NCI-H2196 (cell line): ENCODE measurements around the gene DEPDC1B.
"Not testable (repeated sequence)": the region's sequence is repeated elsewhere in the genome, so short reads cannot be mapped to it uniquely, and the experiment has no call there.

Experiments used
- DNase-seq: peaks from one replicate; lab custom pipeline; 2025; ENCODE audit not compliant: unreplicated experiment; lab: John Stamatoyannopoulos, UW

The DEPDC1B gene, protein sequence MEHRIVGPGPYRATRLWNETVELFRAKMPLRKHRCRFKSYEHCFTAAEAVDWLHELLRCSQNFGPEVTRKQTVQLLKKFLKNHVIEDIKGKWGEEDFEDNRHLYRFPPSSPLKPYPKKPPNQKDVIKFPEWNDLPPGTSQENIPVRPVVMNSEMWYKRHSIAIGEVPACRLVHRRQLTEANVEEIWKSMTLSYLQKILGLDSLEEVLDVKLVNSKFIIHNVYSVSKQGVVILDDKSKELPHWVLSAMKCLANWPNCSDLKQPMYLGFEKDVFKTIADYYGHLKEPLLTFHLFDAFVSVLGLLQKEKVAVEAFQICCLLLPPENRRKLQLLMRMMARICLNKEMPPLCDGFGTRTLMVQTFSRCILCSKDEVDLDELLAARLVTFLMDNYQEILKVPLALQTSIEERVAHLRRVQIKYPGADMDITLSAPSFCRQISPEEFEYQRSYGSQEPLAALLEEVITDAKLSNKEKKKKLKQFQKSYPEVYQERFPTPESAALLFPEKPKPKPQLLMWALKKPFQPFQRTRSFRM

DNA sequence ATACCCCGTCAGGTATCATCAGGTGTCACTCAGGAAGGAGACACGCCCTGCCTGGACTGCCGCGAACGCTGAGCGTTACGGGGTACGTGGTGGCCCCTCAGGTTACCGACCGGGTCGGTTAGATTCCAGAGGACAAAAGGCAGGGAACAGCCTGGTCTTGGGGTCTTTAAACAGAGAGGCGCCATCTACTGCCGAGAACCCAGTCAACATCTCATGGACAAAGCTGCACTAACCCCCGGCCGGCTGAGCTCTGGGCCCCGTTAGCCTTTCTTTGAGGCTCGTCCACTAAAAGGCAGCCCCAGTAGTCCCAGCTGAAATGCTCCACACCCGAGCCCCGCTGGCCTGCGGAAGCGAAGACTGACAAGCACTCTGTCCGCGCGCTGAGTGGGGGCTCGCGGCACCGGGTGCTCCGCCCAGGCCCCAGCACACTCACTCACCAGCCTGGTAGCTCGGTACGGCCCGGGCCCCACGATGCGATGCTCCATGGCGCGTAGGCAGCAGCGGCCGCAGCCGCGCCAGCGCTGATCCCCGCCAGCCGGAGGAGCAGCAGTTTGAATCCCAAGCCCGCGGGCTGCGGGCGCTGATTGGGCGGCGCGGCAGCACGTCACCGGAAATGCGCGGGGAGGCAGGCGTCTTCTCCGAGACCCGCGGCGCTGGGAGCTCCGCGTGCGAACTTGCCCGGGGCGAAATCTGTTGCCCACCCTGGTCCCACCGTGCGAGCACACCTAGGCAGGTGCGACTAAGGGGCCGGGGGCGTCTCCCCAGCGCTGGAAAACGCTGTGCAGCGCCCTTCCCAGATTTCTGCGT is at the start of gene DEPDC1B:
Gene DEPDC1B, minus strand, starts transcription at position 558 of the 807 bp plus-strand sequence. Its CDS starts 73 bp downstream, at position 485.
- peak; percentile 72 for DNase-seq

GRCh38 chr5:60744682-60745081 is 44.7 kb upstream of the DEPDC1B start:
- no peak for DNase-seq

DNA sequence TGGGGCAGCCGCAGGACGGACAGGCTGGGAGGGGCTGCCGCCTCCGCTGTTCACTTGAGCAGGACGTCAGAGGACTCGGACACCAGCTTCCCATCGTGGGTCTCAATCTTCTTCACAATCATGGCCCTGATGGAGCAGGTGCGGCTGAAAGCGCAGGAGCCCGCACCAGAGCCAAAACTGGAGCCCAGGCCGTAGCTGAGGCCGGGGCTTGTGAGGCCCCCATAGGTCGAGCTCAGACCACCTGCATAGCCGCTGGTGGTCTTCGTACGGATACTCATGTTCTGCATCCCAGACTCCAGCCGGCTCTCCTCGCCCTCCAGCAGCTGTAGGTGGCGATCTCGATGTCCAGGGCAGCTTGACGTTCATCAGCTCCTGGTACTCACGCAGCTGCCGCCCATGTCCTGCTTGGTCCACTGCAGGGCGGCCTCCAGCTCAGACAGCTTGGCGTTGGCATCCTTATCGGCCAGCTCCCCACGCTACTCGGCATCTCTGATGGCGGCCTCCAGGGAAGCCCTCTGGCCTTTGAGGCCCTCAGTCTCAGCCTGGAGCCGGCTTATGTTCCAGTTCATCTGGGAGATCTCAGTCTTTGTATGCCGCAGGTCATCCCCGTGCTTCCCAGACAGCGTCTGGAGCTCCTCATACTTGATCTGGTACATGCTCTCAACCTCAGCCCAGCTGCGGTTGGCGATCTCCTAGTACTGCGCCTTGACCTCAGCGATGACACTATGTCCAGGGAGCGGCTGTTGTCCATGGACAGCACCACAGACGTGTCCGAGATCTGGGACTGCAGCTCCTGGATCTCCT is 43.7 kb upstream of the DEPDC1B start:
- no peak for DNase-seq

GRCh38 chr5:60740322-60740721 is 40.4 kb upstream of the DEPDC1B start:
- no peak for DNase-seq

DNA sequence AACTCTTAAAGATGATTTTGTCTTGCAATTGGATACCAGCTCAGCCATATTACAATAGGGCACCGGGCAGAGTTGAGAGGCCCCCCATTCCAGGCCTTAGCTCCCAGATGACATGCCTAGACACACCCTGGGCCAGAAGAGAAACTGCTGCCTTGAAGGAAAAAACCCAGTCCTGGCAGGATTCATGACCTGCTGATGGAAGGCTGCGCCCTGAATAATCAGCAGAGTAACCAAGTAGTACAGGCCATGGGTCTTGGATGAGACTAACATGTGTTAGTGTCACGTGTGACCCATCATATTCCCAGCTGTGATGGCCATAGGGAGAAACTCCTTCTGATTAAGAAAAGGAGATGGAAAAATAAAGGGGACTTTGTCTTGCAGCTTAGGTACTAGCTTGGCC is 39.0 kb upstream of the DEPDC1B start:
- DNase-seq = no peak

- DNase-seq = no peak
Observed at GRCh38 chr5:60738461-60738860, 38.5 kb upstream of the DEPDC1B start.

DNA sequence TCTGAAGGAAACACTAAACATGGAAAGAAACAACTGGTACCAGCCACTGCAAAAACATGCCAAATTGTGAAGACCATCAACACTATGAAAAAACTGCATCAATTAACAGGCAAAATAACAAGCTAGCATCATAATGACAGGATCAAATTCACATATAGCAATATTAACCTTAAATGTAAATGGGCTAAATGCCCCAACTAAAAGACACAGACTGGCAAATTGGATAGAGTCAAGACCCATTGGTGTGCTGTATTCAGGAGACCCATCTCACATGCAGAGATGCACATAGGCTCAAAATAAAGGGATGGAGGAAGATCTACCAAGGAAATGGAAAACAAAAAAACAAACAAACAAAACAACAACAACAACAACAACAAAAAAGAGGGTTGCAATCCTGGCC is 30.9 kb upstream of the DEPDC1B start:
- DNase-seq = not testable (repeated sequence)

- no peak for DNase-seq
Observed at GRCh38 chr5:60727033-60727679, 27.2 kb upstream of the DEPDC1B start.

- no peak for DNase-seq
Observed at GRCh38 chr5:60724126-60724525, 24.2 kb upstream of the DEPDC1B start.

DNA sequence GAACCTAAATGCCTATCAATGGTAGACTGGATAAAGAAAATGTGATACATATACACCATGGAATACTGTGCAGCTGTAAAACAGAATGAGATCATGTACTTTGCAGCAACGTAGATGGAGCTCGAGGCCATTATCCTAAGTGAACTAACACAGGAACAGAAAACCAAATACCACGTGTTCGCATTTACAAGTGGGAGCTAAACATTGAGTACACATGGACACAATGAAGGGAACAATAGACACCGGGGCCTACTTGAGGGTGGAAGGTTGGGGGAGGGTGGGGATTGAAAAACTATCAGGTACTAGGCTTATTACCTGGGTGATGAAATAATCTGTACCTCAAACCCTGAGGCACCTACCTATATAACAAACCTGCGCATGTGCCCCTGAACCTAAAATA is 22.4 kb upstream of the DEPDC1B start:
- peak; percentile 11 for DNase-seq

DNA sequence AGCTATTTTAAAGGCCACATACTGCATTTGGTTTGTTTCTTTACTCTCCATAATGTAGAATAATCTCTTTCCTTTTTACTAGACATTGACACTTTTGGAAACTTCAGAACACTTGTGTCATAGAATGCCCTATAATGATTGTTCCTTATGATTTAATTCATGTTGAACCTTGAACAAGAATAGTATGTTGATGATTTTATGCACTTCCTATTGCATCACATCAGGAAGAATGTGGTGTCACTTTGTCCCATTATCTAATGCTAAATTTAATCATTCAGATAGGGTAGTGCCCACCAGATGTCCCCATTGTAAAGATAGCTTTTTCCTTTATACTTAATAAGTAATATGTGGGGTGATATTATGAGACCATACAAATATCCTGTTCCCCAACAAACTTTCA is 19.4 kb upstream of the DEPDC1B start:
- DNase-seq = no peak

DNA sequence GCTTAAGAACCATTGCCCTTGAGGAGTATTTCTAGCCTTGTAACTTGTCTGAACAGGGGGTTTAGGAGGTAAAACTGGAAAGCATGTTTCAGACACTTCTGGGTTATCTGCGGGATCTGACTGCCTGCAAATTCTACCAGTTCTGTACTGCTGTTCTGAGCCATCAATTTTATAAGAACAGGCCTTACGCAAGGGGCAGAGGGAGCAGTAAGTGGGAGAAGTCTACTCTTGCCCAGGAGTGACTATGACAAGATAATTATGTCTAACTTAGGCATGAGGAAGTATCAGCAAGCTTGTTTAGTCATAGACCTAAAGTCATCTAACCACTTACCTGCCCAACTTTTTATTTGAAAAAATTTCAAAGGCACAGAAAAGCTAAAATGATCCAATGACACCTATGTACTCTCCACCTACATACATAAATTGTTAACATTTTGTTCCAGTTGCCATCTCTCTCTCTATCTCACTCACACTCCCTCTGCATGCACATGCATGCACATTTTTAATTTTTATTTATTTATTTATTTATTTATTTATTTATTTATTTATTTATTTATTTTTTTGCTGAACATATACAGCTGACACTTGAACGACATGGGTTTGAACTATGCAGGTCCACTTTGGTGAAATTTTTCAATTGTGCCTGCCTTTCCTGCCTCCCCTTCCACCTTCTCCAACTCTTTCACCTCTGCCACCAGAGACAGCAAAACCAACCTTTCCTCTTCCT is 18.4 kb upstream of the DEPDC1B start:
- DNase-seq = no peak

GRCh38 chr5:60715201-60715928 is 15.4 kb upstream of the DEPDC1B start:
- not testable (repeated sequence) for DNase-seq

DNA sequence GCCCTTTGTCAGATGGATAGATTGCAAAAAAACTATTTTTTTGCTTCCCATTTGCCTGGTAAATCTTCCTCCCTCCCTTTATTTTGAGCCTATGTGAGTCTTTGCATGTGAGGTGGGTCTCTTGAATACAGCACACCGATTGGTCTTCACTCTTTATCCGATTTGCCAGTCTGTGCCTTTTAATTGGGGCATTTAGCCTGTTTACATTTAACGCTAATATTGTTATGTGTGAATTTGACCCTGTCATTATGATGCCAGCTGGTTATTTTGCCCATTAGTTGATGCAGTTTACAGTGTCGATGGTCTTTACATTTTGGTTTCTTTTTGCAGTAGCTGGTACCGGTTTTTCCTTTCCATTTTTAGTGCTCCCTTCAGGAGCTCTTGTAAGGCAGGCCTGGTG is 13.0 kb upstream of the DEPDC1B start:
- no peak for DNase-seq

DNA sequence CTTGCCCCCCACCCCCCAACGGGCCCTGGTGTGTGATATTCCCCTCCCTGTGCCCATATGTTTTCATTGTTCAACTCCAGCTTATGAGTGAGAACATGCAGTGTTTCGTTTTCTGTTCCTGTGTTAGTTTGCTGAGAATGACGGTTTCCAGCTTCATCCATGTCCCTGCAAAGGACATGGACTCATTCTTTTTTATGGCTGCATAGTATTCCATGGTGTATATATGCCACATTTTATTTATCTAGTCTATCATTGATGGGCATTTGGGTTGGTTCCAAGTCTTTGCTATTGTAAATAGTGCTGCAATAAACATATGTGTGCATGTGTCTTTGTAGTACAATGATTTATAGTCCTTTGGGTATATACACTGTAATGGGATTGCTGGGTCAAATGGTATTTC is 11.9 kb upstream of the DEPDC1B start:
- not testable (repeated sequence) for DNase-seq

DNA sequence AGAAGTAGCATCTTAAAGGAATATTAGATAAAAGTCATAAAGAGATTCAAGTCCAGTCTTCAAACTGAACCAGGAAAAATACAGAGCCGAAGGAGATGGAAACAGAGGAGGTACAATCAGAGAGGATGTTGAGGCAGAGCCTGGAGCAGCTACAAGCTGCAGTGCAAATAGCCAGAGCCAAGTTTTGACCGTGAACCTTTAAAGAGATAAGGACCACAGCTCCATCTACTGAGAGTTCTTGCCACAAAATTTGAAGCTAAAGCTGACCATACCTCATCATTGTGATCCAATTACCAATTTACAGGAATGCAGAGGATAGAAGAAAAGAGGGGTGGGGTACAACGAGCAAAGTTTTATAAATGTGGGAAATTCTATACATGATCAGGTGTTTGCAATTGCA is 10.4 kb upstream of the DEPDC1B start:
- no peak for DNase-seq

DNA sequence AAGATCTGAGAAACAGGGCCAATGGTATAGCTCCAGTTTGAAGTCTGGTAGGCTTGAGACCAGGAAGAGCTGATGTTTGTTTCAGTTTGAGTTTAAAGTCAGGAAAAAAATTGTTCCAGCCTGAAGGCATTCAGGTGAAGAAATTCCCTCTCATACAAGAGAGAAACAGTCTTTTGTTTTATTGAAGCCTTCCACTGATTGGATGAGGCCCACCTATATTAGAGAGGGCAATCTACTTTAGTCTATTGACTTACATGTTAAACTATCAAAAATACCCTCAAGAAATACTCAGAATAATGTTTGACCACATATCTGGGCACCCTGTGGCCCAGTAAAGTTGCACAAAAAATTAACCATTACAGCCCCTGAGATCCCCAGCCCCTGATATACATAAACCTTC is 5.2 kb upstream of the DEPDC1B start:
- DNase-seq = no peak

DNA sequence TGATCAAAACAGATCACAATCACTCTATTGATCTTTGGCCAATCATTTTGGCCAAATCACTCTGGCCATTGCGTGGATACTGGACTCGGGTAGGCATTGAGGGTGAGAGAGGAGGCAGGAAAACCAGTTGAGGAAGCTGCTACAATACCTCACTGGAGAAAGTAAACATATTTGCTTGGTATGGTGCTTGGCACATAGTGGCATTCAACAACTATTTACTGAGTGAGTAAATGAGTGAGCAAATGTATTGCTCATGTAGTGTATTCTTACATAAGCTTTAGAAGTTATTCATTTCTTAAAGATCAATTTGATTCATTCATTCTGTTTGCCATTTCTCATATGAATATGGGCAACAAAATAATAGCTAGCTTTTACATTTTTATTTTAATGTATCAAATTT is 4.0 kb upstream of the DEPDC1B start:
- DNase-seq = no peak

DNA sequence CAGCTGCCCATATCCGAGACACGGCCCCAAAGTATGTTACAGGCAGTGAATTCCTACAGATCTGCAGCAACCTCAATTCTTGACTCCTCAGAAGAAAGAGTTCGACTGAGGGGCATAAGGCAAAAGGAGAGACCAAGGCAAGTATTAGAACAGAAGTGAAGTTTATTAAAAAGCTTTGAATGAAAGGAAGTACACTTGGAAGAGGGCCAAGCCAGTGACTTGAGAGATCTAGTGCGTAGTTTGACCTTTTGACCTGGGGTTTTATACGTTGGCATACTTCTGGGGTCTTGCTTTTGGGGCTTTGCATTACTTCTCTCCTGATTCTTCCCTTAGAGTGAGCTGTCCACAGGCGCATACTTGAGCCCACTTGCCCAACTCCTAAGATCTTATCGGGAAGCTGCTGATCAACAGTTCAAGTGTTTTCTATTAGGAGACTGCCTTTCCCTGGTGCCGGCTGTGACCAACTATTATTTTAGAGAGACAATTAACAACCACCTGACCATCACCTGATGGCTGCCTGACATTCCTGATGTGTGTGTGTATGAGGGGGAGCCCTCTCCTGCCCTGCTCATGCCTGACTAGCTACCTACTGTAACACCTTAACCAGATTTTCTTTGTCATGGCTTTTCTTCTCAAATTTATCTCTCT is 1.5 kb upstream of the DEPDC1B start:
- DNase-seq = no peak
